GM12874 (cell line): ENCODE measurements around the gene BCAN.

Experiments used
- TF ChIP-seq, protein P1 (sequence below): IDR thresholded peaks from 2 replicates; pipeline ENCODE4 v1.5.1; 2011; ENCODE audit warnings: low read depth, mild to moderate bottlenecking, control low read depth, low read length, moderate library complexity; ENCODE audit not compliant: insufficient read depth

BCAN gene

DNA sequence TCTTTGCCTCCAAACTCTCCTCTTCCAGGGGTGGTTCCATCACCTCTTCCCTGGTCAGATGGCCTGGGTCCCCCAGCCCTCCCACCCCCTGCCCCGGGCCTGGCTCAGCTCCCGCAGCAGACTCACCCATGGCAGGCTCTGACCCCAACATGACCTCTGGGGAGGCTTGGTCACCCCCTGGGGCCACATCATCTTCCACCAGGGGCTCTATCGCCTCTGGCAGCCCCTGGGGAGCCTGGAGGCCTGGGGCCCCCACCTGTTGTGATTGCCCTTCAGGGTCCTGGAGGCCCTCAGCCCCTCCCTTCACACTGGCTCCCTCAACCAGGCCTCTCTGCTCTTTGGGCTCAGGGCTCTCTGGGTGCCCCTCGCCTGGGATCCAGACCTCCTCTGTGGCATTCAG, 28.9 kb downstream of the BCAN start:
- TF ChIP-seq, protein P1, sequence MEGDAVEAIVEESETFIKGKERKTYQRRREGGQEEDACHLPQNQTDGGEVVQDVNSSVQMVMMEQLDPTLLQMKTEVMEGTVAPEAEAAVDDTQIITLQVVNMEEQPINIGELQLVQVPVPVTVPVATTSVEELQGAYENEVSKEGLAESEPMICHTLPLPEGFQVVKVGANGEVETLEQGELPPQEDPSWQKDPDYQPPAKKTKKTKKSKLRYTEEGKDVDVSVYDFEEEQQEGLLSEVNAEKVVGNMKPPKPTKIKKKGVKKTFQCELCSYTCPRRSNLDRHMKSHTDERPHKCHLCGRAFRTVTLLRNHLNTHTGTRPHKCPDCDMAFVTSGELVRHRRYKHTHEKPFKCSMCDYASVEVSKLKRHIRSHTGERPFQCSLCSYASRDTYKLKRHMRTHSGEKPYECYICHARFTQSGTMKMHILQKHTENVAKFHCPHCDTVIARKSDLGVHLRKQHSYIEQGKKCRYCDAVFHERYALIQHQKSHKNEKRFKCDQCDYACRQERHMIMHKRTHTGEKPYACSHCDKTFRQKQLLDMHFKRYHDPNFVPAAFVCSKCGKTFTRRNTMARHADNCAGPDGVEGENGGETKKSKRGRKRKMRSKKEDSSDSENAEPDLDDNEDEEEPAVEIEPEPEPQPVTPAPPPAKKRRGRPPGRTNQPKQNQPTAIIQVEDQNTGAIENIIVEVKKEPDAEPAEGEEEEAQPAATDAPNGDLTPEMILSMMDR: no peak

DNA sequence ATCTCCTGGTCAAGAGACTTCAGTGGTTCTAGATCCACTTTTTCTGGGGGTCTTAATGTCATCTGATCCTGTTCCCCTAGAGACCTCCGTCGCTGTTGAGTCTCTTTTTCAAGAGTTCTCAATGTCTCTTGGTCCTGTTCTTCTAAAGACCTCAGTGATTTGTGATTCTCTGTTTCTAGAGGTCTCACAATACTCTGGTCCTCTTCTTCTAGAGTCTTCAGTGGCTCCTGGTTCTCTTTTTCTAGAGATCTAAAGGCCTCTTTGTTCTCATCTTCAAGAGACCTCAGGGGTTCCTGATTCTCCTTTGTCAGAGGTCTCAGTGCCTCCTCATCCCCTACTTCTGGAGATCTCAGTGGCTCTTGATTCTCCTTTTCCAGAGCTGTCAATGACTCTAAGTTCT, 29.9 kb downstream of the BCAN start:
- TF ChIP-seq, protein P1: no peak

DNA sequence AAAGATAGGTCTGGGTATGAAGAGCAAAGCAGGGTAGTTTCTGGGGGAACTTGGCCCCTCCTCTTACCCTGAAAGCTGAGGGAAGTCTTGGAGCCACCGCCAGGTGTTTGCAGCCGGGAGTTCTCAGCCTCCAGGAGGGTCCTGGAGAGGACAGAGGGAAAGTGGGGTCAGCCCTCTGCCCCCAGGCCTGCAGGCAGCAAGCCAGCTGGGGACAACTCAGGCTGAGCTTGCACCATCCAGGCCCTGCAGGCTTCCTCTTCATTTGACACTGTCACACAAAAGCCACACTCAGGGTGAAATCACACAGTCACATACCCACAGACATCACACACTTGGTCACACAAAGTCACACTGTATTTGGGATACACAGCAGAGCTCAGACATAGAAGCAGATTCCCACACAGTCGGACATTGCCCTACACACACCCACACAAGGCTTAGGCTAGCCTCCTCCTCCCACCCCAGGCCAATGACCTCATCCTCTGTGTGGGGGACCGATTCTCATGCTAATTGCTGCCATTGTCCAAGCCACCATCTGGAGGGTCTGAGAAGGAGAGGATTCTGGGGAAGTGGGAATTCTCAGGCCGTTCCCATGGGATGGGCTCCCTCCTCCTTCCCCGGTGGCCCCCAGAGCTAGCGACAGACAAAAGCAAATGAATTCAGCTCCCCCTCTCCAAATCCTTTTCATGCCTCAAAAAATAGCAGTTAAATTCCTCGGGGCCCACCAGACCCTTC, 31.6 kb downstream of the BCAN start:
- TF ChIP-seq, protein P1: no peak

DNA sequence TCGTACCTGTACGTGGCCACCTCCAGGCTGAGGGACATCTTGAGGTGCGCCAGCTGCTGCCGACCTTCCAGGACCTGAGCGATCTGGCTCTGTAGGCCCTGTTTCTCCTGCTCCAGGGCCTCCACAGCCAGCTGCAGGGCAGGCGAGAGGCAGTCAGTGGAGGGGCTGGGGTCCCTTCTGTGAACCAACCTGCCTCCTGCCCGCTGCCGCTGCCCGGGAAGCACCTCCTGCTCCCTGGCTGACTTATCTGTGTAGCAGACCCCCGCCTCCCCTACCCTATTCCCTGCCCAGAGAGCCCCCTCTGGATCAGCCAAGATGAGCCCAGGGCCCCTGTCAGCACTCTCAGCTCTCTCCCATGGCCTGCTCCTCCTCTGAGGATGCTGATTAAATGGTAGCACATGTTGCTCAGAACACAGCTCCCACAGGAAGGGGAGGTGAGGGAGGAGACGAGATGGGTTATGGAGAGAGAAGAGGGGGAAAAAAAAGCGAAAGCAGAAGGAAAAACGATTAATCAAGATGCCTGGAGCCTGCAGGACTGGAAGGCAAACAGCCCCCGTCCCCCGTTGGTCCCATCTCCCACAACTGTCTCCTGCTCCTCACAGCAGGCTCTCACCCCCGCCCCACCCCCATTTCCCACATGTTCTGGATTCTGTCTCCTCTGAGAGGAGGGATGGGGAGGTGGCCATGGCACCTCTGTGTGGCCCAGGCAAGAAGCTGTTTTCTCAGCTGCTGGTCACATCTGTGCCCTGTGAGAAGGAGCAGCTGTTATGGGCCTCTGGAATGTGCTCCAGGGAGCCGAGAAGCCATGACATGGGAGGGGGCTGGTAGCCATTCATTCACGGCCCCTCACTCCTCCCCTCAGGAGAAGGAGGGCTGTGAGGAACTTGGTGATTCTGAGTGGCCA, 33.5 kb downstream of the BCAN start:
- TF ChIP-seq, protein P1: no peak

DNA sequence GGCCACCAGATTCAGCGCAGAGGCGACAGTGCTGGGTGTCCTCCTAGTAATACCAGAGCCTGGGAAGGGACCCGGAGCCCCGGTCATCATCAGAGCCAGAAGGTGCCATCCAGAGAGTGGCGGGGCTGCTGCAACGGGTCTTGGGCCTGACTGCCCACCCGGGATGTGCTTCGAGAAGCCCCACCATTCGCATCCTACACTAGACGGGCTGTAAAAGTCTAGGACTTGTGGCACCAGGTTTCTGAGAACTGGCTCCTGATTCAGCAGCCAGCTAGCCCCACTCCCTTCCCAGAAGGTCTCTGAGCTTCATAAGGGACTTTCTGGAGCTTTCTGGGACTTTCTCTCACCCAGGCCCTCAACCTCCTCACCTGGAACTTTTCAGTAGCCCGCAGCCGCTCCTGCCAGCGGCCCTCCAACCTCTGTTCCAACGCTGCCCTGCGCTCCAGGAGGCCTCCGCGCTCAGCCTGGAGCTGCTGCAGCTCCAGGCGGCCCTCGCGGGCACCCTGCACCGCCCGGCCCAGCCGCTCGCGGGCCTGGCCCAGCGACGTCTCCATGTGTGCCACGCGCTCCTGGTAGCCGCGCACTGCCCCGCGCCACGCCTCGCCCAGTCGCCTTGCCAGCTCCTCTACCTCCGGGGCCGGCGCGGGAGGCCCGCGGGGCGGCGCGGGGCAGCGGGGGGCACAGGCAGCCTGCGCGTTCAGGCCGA, 34.4 kb downstream of the BCAN start:
- TF ChIP-seq, protein P1: no peak

DNA sequence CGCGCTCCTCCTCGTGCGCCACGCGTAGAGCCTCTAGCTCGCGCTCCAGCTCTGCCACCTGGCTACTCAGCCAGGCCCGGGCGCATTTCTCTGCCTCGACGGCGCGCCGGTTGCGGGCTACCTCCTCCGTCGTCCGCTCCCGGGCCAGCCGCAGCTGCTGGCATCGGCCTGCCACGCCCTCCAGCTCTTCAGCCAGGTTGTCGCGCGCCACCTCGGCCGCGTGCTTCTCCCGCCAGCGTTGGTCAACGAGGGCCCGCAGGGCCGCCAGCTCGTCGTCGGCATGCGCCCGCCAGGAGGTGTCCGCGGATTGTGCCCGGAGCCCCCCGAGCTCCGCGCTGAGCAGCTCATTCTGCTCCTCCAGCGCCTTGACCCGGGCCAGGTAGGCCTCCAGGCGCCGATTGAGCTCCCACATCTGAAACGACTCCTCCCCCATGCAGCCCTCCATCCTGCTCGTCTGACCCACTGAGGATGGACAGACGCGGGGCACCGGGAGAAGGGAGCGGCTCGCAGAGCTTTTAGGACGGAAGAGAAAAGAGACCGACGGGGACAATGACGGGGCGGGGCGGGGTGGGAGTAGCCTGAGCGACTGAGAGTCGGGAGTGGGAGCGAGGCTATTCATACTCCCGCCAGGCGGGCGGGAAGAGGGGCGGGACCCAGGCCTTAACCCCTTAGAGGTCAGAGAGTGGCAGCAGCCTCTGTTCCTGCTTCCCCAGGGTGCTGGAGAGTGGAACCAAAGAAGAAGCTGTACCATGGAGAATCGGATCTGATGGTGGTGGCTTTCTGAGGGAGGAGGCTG, 35.1 kb downstream of the BCAN start, which contains the start of gene NES:
Gene NES (minus strand): TSS at position 588 of the 796 bp plus-strand sequence. CDS start 143 bp downstream, at position 445.
- TF ChIP-seq, protein P1: no peak
